Middle frontal gyrus (tissue), 1 donor: ENCODE data around the gene SND1.

ENCODE experiments used
- DNase-seq: peaks from one replicate; pipeline ENCODE4 v3.0.0-alpha.2; 2015; ENCODE audit warnings: low spot score; ENCODE audit errors: extremely low spot score

SND1 gene

DNA sequence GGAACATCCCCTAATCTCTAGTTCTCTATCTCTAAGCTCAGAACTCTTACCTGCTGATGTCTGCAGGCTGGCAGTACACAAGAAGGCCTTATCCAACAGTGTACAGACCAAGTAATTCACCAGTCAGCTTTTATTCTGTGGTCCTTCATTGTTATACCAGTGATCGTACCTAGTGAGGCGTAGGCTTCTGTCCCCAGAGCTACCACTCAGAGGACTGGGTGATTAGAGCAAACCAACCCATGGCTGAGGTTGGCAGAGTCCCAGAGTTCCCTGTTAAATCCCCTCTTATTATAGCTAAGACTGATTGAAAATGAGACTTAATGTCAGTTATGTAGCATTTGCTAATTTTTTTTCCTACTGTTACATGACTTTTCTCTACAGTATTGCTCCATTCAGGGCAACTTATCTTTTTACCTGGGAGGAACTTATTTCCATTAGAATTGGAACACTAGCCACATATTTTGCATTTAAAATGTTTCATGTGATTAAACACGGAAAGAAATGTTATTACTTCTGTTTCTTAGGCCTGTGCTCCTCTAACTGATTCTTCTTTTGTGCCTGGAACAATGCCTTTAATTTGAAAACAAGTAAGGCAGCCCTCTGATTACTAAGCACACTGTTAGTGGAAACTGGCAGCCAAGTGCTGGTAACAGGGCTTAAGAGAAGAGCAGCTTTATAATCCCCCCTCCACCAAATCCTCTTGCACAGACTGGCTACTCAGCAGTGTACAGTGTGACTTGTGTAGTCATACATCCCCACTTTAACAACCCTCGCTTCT is 252.1 kb downstream of the SND1 start:
- no peak for DNase-seq

DNA sequence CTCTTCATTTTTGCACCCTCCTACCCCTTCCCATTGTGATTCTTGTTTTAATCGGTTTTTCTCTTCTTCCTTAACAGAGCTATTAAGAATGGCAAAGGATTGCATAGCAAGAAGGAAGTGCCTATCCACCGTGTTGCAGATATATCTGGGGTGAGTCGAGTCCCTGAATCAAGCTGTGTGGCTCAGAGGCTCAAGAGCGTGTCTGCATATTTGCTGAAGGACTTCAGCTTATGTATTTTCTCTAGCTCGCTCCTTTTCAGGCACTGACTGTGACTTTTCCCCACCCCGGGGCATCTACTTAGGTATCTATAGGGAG is 252.6 kb downstream of the SND1 start:
- DNase-seq, result no peak

DNA sequence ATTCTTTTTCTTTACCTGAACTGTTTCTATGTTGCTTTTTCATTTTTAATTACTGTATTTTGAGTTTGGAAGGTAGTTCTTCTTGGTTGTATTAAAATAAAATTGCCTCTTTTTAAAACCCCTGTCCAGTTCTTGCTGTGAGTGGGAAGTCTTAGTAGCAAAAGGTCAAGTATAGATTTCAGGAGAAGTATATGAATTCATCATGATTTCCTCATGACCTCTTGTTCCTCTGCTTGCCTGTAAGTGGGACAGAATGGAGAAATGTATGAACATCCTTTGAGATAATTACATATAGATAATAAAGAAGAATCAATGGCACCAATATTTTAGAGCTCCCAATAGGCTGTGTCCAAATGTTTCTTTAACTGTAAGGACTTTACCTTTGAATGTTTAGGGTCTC is 253.0 kb downstream of the SND1 start:
- no peak for DNase-seq

DNA sequence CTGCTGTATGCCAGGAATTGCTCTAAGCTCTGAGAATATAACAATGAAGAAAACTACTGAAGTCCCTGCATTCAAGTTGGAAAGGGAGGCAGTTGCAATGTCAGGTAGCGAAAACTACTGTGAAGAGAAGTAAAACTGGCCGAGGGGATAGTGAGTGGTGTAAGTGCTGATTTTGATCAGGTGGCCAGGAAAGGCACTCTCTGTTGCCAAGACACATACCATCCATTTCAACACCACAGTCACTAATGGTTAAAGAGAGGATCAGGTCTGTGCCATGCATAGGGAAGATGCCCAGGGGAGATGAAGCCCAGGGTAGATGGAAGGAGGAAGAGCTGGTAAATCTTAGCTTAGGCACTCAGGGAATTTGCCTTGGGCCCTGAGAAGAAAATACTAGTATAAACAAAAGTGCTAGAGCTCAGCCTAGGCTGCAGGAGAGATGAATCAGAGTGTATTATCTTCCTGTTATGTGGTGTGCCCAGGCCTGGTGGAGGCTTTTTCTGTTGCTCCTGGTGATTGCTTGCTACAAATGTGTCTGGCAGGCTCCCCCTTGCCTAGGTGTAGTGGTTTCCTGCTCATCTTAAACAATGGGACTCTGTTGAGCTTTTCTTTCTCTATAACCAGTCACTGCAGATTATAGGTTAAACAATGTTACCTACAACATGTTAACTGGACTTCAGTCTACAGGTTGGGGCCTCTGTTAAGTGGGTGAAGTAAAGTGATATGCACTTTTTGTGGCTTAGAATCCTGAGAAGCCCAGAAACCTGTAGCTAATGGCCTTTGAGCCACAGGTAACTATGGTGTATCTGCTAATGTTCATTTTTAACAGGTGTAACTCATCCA is 253.7 kb downstream of the SND1 start:
- no peak for DNase-seq

DNA sequence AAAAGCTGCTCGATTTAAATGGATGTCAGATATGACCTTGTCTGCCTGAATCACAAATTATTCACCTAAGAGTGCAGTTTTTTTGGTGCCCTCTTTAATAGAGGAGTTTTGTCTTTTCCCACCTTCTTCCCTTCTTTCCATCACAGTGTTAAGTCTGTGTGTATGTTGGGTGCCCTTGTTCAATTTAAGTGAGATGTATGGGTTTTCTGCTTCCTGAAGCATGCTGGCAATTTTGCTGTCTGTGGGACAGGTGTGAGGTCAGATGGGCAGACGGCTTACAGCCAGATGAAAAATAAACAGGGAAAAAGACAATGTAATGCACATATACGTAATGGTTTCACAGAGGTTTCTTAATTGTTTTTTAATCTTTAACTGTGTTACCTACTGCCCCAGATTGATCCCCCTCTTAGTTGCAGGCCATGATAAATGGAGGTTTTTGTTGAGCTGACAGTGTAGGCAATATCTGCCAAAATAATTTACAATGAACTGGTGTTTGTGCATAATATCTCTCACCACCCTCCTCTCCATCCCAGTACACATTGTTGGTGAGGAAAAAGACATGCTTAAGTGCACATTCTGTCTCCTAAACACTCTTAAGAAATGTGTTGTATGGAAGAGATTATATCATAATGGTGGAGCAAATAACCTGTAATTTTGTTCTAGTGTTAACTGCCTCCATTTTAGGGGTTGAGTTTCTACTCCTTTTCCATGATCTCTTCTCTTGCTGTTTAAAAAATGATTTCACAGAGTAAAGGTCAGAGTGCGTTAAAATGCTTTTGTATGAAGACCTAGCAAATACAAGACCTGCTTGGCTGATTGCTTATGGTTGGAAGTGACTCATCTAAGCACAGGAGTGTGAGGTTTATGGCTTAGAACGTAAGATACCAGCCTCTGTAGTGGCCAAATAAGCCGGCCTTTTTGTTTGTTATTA is 255.4 kb downstream of the SND1 start:
- DNase-seq, result no peak

DNA sequence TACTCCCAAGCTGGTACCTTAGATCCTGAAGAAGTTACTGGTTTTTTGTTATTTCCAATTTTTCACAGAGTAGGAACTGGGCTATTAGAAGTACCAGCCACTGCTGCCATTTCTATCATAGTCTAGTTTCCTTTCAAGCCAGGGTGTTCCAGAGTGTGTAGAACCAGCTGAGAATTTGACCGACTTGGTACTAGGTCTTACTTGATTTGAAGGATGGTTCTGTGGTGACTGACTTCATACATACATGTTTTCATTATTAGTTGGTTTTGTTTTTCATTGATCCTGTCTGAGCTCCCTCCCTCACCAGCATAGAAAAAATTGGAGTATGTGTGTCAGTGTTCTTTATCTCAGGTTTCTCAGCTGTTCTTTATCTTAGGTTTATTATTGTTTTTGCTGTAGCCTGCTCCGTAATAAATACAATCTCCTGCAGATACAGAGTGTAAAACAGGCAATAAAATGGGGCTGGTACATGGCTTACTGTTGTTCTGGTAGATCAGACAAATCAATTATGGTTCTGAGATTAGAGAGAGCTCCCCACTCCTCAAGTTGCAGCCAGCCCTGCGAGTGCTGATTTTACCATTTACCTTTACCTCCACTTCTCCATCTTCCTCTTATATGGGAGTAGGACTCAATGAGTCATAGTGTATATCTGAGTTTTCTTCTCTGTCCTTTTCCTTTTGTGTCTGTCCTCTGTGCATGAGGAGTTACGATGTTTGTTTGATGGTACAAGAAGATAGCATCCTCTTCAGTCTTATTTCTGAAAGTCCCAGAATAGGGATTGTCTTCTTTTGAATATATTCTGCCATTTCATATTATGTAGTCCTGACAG is 256.6 kb downstream of the SND1 start:
- DNase-seq, result no peak

DNA sequence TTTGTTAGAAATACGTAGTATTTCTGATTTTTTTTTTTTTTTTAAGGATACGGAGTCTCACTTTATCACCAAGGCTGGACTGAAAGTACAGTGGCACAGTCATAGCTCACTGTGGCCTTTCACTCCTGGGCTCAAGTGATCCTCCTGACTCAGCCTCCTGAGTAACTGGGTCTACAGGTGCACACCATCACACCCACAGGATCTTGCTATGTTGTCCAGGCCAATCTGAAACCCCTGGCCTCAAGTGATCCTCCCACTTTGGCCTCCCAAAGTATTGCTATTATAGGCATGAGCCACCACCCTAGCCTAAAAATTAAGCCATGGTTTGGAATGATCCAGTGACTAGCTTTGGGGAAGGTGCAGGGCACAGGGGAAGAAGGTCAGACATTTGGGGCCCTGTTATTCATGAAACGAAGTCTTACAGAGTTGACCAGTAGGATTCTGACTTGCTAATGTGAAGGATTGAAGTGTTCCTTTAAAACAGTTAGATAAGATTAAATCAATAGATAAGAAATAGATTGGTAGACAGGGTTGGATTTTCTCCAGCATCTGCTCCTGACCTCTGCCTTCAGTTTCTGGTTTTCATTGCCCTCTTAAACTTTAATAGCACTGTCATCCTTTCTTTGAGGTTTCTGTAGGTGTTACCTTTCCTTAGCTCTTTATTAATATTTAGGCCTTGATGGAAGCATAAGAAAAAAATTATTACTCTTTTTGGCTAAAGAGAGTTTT is 257.6 kb downstream of the SND1 start:
- DNase-seq, result no peak

DNA sequence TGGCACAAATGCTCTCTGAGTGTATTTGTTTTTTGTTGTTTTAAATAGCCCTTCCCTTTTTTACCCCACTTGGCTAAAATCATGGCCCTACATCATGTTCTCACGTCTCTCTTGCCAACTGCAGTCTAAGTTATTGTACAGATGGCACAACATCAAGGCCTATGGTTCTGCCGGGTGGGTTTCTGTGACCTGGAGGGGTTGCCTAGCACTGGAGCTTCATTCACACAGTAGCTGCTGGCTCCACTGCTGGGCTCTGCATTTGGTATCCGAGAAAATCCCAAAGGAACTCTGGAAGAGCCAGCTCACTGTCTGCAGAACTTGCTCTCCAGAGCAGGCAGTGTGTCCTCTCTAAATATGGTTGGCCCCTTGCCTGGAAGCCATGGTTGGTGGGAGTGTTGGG is 258.7 kb downstream of the SND1 start:
- DNase-seq, result no peak

DNA sequence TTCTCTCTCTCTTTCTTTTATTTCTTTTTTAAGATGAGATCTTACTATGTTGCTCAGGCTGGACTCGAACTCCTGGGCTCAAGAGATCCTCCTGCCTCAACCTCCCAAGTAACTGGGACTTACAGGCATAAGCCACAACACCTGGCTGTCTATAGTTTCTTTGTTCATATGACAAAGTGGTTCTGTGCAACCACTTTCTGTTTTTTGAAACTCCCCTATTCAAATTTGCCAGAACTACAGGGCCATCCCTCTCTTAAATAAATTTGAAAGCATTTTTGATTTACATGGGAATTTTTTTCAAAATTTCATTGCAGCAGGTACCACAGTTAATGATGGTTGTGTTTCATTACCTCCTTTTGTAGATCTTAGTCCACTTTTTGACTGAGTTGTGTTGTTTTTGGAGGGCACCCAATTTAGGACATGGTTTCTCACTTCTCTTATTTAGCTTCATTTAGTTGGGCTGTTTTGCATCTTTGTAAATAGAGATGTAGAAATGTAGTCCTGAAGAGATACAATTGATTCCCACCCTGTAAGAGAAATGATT is 260.0 kb downstream of the SND1 start:
- DNase-seq, result no peak

DNA sequence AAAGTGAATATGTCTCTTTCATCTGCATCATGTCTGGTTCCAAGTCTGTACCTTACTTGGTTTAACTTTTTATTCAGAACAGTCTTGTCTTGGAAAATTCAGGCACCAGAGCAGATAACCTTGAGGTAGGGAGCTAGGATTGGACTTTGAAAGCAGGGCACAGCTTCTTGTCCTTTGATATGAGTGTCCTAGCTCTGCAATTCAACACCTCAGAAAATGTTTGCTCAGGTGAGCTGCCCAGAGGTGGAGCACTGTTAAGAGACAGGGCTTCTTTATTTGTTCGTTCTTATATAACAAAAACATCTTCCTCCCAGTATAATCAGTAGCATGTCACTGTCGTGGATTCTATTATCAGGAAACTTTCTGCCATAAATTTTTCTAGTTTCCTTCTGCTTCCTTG is 260.9 kb downstream of the SND1 start:
- DNase-seq, result no peak

DNA sequence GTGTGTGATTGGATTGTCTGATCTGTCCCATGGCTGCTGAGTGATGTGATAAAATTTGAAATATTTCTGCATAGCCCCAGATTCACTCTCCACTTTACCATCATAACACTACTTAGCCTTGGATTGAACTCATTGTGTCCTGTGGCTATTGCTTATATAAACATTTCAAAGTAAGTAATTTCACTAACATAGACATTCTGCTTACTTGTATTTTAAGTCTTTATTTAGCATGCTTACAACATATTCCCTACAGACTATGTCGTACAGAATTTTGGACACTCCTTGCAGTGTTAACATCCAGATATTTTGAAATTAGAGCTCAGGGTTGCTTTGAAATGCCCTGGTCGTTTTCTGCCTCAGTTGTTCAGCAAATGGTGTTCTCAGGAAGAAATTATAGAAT is 261.7 kb downstream of the SND1 start:
- no peak for DNase-seq

DNA sequence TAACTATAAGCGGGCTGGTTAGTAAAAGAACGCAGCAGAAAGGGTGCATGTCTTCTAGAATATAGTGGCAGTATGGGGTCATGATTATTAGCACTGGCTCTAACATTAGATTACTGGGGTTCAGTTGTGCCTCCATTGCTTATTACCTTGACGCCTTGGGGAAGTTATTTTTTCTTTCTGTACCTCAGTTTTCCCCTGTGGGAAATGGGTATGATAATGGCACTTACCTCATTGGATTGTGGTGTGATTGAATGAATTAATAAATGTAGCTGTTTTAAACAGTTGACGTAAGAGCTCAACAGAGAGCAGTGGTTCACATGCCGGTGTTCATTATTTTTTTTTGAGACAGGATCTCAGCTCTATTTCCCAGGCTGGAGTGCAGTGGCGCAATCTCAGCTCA is 262.7 kb downstream of the SND1 start:
- no peak for DNase-seq

DNA sequence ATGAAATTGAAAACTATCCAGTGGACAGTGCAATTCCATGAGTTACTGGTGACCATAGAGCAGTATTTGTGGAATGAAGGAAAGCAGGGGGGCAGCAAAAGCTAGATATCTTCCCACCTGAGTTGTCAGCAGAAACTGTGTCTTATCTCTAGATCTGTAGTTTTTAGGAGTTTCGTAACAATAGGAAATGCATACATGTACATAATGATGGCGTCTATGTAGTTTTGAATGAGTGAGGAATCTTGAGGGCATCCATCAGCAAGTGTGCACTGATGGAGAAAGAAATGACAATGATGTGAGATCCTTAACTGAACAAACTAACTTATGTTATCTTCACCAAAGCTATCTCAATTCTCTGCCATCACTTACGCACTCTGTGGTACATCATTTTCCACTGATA is 264.7 kb downstream of the SND1 start:
- no peak for DNase-seq

DNA sequence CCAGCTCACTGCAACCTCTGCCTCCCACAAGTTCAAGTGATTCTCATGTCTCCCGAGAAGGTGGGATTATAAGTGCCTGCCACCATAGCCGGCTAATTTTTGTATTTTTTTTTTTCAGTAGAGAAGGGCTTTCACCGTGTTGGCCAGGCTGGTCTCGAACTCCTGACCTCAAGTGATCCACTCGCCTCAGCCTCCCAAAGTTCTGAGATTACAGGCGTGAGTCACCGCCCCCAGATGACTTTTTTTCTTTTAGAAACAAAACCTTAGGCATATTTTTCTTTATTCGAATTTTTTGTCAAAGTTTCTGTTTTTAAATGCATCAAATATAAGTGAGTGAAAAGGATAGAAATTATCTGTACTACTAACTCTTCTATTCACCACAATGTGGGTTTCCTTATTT is 266.1 kb downstream of the SND1 start:
- no peak for DNase-seq

DNA sequence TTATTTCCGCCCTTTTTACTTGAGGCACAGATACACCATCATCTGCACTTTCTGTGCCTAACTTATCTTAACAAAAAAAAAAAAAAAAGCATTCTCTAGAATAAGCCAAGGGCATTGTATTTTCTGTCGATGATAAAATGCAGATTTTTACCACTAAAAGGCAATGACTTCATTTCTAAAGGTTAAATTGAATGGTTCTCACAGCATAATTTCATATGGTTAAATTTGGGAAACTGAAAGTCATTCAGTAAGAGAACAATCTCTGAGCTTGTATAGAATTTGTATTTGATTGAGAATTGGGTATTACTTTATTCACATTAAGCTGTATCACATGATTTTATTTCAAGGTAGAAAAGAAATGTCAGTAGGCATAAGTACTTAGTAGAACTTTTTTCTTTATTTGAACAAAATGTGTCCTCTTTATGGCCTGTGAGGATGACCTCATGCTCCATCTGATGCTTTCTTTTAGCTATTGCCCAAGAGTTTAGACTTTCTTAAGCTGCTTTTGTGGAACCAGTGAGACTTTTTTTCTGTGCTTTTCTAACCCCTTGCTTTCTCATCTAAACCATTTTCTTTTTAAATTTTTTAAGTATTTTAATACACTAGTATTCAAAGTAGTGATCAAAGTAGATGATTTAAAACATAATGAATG is 268.9 kb downstream of the SND1 start:
- no peak for DNase-seq

DNA sequence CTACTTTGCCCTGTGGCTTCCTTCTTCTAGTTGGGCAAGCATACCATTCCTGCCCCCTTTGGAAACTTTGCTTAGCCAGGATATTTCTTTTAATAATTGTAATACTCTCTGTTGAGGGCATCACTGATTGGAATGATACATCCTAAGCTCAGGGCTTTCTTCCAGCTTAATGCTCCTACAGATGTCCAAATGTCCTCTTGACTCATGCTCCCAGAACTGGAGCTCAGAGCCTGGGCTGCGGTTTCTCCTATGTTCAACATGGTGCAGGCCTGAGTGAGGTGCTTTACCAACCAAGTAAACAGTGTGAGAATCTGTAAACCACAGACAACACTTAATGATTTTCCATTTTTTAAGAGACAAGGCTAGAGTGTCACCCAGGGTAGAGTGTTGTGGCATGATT is 270.7 kb downstream of the SND1 start:
- no peak for DNase-seq

DNA sequence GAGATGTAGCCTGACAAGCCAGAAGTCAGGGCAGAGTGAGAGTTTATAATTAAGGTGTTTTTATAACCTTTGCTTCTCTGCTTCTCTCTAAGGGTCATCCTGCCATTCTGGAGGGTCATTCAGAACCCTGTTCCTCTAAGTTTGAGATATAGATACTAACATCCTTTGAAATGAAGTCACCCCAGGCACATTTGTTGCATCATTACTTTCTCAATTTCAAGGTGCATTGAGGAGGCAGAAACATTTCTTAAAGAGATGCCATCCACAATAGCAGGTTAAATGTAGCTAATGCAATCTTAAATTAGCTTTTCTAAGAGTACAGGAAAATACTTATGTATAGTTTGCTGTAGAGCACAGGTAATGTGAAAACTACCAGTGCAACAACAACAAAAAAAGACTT is 272.9 kb downstream of the SND1 start:
- no peak for DNase-seq

DNA sequence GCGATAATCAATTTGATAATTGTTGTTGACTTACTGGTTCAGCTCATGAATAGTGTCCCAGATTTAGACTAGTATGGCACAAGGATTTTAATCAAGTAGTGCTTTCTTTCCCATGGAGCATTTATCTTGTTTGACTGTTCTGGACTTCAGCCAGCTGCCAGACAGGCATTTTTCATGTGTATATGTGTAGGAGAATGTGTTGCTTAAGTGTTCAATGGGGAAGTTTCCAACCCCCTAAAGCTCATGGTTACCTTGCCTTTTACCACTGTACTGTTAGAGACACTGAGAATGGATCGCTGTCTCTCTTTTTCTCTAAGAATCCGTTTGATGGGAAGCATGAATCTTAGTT is 275.3 kb downstream of the SND1 start:
- DNase-seq, result no peak

DNA sequence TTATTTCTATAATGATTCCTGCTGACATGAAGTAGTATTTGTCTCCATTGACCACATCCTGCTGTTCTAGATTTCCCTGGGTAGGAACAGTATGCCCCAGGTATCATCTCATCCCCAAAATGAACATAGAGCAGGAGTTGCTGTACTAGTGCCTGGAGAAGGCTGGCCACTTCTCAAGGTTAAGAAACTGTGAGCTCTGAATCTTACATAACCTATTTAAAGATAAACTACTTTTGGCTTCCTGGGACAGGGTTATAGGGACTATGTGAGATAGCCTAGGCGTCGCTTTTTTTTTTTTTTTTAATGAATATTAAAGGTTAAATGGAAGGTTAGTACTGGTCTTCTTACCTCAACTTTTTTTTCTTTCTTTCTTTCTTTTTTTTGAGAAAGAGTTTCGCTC is 276.2 kb downstream of the SND1 start:
- no peak for DNase-seq

DNA sequence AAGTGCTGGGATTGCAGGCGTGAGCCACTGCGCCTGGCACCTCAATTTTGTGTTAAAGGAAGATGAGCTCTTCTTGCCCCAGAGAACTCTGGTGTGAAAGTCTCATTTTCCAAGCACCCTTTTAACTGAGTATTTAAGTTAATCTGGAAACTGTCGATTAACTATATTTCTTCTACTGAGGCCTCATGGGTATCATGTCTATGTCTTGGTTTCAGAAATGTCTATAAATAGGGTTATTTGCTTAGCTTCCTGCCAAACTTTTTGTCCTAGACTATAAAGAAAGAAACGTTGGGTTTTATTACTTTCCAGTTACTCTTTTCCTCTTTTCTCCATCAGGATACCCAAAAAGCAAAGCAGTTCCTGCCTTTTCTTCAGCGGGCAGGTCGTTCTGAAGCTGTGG is 276.9 kb downstream of the SND1 start:
- no peak for DNase-seq
